K562 (cell line): ENCODE data around the gene CPED1. TPM values are rescaled to one million over a fixed set of nuclear protein-coding genes. Genes with fewer than 3 reads are reported as not detected.

Experiments used
- CBFA2T3 ChIP-seq: fragments of 450-650 bp; IDR thresholded peaks from 2 replicates; pipeline ENCODE4 v1.6.1; 2017
- CHD4 ChIP-seq: fragments of 200-600 bp; sonication (generic); IDR thresholded peaks from 3 replicates; pipeline ENCODE4 v1.6.1; 2012; ENCODE audit warnings: low read depth, mild to moderate bottlenecking, mixed read lengths, low read length, inconsistent platforms; ENCODE audit not compliant: insufficient read depth, insufficient replicate concordance, poor library complexity, severe bottlenecking
- CUX1 ChIP-seq: fragments of 200-800 bp; sonication (Bioruptor generic); IDR thresholded peaks from 2 replicates; pipeline ENCODE4 v1.6.1; 2016; ENCODE audit warnings: missing genetic modification characterization, missing compliant biosample characterization
- E2F8 ChIP-seq: fragments of 450-650 bp; IDR thresholded peaks from 2 replicates; pipeline ENCODE4 v1.7.1; 2018; ENCODE audit warnings: mild to moderate bottlenecking, low read depth; ENCODE audit not compliant: partially characterized antibody
- HIVEP1 ChIP-seq: fragments of 250-450 bp; sonication (Bioruptor Pico); IDR thresholded peaks from 2 replicates; pipeline ENCODE4 v1.4.0; 2020; ENCODE audit warnings: mild to moderate bottlenecking
- HMG20B ChIP-seq: fragments of 250-450 bp; sonication (Bioruptor Pico); IDR thresholded peaks from 2 replicates; pipeline ENCODE4 v1.5.0; 2021; ENCODE audit warnings: mild to moderate bottlenecking
- HMGXB4 ChIP-seq: sonication (generic); formaldehyde crosslinking; IDR thresholded peaks from 2 replicates; pipeline ENCODE4 v1.8.1; 2023; ENCODE audit warnings: mild to moderate bottlenecking, missing genetic modification reagents
- LARP7 ChIP-seq: fragments of 450-650 bp; IDR thresholded peaks from 2 replicates; pipeline ENCODE4 v1.6.1; 2016
- MAFK ChIP-seq: IDR thresholded peaks from 2 replicates; pipeline ENCODE4 v1.6.1; 2011; ENCODE audit warnings: low read length, improper control_type of control experiment
- NUFIP1 ChIP-seq: fragments of 450-650 bp; IDR thresholded peaks from 2 replicates; pipeline ENCODE4 v1.6.1; 2018; ENCODE audit not compliant: partially characterized antibody
- SRF ChIP-seq, 2 experiments: fragments of 250-450, 450-650 bp in 1 of 2; sonication (Bioruptor Pico) in 1 of 2; sonication (generic) in 1 of 2; formaldehyde crosslinking; IDR thresholded peaks; 2 replicates each; pipeline versions ENCODE4 v1.5.0 to v1.5.1; 2020 to 2022; ENCODE audit warnings: mild to moderate bottlenecking in 1 of 2, missing genetic modification reagents in 1 of 2
- TARDBP ChIP-seq: fragments of 450-650 bp; IDR thresholded peaks from 2 replicates; pipeline ENCODE4 v1.6.1; 2016
- TRIM28 ChIP-seq: fragments of 450-650 bp; IDR thresholded peaks from 2 replicates; pipeline ENCODE4 v1.6.1; 2017
- TSHZ1 ChIP-seq: fragments of 250-450 bp; sonication (Bioruptor Pico); IDR thresholded peaks from 2 replicates; pipeline ENCODE4 v1.4.0; 2020; ENCODE audit warnings: mild to moderate bottlenecking, moderate library complexity
- ZNF561 ChIP-seq: fragments of 450-650 bp; formaldehyde crosslinking; conservative IDR thresholded peaks from 2 replicates; pipeline ENCODE4 v1.4.0; 2020; ENCODE audit warnings: mild to moderate bottlenecking, moderate library complexity
- ZNF717 ChIP-seq: fragments of 250-450 bp; sonication (Bioruptor Pico); IDR thresholded peaks from 2 replicates; pipeline ENCODE4 v1.5.0; 2021
- polyA plus RNA-seq, 8 experiments: library from polyadenylated mRNA; depleted of rRNA in 4 of 8; stranded (reverse) in 5 of 8; unstranded in 3 of 8; fragments of >200 nt; fragmentation: Nextera tagmentation in 2 of 8; fragmentation: Illumina TruSeq in 1 of 8; extraction: Ambion mirVana in 2 of 8; extraction: Trizol in 1 of 8; gene quantifications; 2 replicates each; pipeline versions ENCODE4 v1.2.1 to v1.2.3, GENCODE V29; 2011 to 2014; ENCODE audit warnings: inconsistent platforms in 1 of 8, missing spikeins in 1 of 8
- total RNA-seq, 7 experiments: library from RNA; depleted of rRNA in 6 of 7; stranded (reverse); fragments of >200 nt in 6 of 7; fragmentation: Illumina TruSeq in 2 of 7; extraction: Trizol in 2 of 7; gene quantifications; 2 replicates each; pipeline versions ENCODE4 v1.2.1 to v1.2.3, GENCODE V29; 2011 to 2021; ENCODE audit warnings: low replicate concordance in 1 of 7

CPED1 gene
- total and polyA plus RNA-seq, 9 of the 15 experiments (the other 6 are each of a cell fraction or from before 2014, with no cell fraction given) = 195 to 393 (median 290) TPM

- TF ChIP-seq TSHZ1 (CRISPR knock-in tag) (no peak), ZNF561 (CRISPR knock-in tag) (no peak), HMG20B (CRISPR knock-in tag) (no peak), TRIM28 (no peak), NUFIP1 (no peak), ZNF717 (no peak), CHD4 (no peak), CUX1 (CRISPR knock-in tag) (0 out of 2 replicates have a peak, but pooled peaks have one; percentile 58), LARP7 (no peak), MAFK (peak; percentile 78), HIVEP1 (CRISPR knock-in tag) (no peak), E2F8 (no peak), SRF (CRISPR knock-in tag; IDR thresholded peaks at IDR 0.05) (no peak), TARDBP (no peak), CBFA2T3 (no peak), HMGXB4 (no peak)
These were observed 119.5 kb downstream of the CPED1 start (continued) for GRCh38 chr7:121107923-121108498.
